ENCODE data around the gene STAG1.
"Not testable (repeated sequence)": the region's sequence is repeated elsewhere in the genome, so short reads cannot be mapped to it uniquely, and the experiment has no call there.

STAG1 gene

DNA sequence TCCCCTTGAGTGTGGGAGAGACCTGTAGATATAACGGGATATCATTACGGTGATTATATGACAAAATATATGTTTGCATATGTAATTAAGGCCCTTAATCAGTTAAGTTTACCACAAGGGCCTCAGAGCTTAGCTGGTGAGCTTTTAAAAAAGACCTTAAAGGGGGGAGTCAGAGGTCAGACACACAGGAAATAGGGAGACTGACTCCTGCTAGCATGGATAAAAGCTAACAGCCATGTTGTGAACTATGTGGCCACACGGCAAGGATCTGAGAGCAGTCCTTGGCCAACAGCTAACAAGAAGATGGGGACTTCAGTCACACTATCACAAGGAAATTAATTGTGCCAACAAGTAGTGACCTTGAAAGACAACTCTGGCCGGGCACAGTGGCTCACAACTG lies 3.1 kb downstream of the STAG1 start:
- no peak for DNase-seq (ENCODE audit: low read depth in 2 of 2, low spot score in 1 of 2)

- DNase-seq (ENCODE audit: low read depth in 2 of 2, low spot score in 1 of 2) = no peak
These were observed 6.3 kb downstream of the STAG1 start for GRCh38 chr3:136745916-136746315.

- DNase-seq (ENCODE audit: low read depth in 2 of 2, low spot score in 1 of 2) = no peak
These were observed 11.1 kb downstream of the STAG1 start for GRCh38 chr3:136741063-136741462.

GRCh38 chr3:136740351-136740958 lies 11.7 kb downstream of the STAG1 start:
- DNase-seq (ENCODE audit: low read depth in 2 of 2, low spot score in 1 of 2) = no peak

- not testable (repeated sequence) for DNase-seq (ENCODE audit: low read depth in 2 of 2, low spot score in 1 of 2)
These were observed 15.2 kb downstream of the STAG1 start for GRCh38 chr3:136736950-136737349.

DNA sequence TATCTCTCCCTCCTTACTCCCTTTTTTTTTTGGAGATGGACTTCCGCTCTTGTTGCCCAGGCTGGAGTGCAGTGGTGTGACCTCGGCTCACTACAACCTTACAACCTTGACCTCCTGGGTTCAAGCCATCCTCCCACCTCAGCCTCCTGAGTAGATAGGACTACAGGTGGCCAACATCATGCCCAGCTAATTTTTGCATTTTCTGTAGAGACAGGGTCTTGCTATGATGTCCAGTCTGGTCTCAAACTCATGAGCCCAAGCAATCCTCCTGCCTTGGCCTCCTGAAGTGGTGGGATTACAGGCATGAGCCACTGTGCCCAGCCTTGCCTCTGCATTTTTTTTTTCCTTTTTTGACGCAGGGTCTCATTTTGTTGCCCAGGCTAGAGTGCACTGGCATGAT lies 17.1 kb downstream of the STAG1 start:
- no peak for DNase-seq (ENCODE audit: low read depth in 2 of 2, low spot score in 1 of 2)

- no peak for DNase-seq (ENCODE audit: low read depth in 2 of 2, low spot score in 1 of 2)
These were observed 17.7 kb downstream of the STAG1 start for GRCh38 chr3:136734382-136735070.

GRCh38 chr3:136733317-136733833 lies 18.8 kb downstream of the STAG1 start:
- DNase-seq (ENCODE audit: low read depth in 2 of 2, low spot score in 1 of 2) = no peak

- DNase-seq (ENCODE audit: low read depth in 2 of 2, low spot score in 1 of 2) = no peak
These were observed 20.8 kb downstream of the STAG1 start for GRCh38 chr3:136731274-136731884.

GRCh38 chr3:136730595-136731273 lies 21.4 kb downstream of the STAG1 start:
- DNase-seq (ENCODE audit: low read depth in 2 of 2, low spot score in 1 of 2) = no peak

- DNase-seq (ENCODE audit: low read depth in 2 of 2, low spot score in 1 of 2) = no peak
These were observed 23.3 kb downstream of the STAG1 start for GRCh38 chr3:136728918-136729317.

DNA sequence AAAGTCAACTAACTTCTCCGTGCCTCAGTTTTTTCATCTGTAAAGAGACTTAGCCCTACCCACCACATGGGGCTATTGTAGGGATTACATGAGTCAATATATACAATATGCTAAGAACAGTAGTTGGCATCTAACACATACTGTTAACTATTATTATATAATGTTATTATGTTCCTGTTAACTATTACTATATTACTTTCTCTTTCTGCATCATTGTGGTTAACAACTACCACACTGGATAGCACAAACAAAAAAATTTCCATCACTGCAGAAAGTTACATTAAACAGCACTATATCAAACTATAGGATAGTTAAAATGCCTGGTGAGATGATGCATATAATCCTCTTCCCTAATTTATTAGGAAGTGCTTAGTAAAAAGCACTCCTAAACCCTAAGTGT lies 23.7 kb downstream of the STAG1 start:
- DNase-seq (ENCODE audit: low read depth in 2 of 2, low spot score in 1 of 2) = no peak

GRCh38 chr3:136725468-136725867 lies 26.7 kb downstream of the STAG1 start:
- DNase-seq (ENCODE audit: low read depth in 2 of 2, low spot score in 1 of 2) = no peak

- DNase-seq (ENCODE audit: low read depth in 2 of 2, low spot score in 1 of 2) = not testable (repeated sequence)
These were observed 29.3 kb downstream of the STAG1 start for GRCh38 chr3:136722916-136723315.

DNA sequence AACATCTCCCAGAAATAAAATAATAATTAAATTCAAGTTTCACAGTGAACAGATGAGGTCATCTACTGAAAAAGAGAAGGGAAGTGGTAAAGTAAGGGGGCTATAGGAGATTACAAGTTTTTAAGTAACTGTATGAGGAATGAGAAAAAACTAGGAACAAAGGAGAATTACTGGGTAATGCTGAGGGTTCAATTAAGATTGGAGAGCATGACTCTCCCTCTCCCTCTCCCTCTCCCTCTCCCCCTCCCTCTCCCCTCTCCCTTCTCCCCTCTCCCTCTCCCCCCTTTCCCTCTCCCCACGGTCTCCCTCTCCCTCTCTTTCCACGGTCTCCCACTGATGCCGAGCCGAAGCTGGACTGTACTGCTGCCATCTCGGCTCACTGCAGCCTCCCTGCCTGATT lies 29.8 kb downstream of the STAG1 start:
- DNase-seq (ENCODE audit: low read depth in 2 of 2, low spot score in 1 of 2) = not testable (repeated sequence)

DNA sequence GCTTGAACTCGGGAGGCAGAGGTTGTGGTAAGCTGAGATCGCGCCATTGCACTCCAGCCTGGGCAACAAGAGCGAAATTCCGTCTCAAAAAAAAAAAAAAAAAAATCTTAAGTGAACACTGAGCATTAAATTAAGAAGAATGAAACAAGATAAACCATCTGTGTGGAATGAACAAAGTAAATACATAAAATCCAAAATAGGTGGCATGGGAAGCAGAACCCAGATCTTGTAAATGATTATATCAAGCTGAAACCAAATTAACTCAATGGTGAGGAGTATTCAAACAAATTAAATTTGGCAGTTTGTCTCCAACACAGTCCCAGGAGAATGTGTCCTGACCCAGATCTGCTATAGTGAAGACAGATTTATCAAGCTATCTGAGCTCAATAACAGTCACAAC lies 32.1 kb downstream of the STAG1 start:
- DNase-seq (ENCODE audit: low read depth in 2 of 2, low spot score in 1 of 2) = no peak

- no peak for DNase-seq (ENCODE audit: low read depth in 2 of 2, low spot score in 1 of 2)
These were observed 35.5 kb downstream of the STAG1 start for GRCh38 chr3:136716629-136717028.

DNA sequence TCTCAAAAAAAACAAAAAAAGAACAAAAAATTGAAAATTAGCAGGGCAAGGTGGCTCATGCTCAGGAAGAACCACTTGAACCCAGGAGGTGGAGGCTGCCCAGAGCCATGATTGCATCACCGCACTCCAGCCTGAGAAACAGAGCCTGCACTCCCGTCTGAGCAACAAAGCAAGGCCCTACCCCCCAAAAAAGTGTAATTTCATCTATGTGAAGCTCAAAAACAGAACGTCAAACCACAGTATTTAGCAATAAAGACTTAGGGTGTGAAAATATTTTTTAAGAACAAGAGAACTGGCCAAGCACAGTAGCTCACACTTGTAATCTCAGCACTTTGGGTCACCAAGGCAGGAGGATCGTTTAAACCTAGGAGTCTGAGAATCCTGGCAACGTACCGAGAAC lies 38.2 kb downstream of the STAG1 start:
- no peak for DNase-seq (ENCODE audit: low read depth in 2 of 2, low spot score in 1 of 2)

DNA sequence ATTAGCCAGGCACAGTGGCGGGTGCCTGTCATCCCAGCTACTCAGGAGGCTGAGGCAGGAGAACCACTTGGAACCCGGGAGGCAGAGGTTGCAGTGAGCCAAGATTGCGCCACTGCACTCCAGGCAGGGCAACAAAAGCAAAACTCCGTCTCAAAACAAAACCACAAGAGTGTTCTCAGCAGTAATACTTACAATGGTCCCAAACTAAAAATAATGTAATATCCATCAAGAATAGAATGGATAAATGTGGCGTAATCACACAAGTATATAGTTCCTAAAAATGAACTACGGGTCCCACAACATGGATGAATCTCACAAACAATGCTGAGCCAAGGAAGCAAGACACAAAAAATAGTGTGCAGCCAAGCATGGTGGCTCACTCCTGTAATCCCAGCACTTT lies 39.2 kb downstream of the STAG1 start:
- no peak for DNase-seq (ENCODE audit: low read depth in 2 of 2, low spot score in 1 of 2)

- DNase-seq (ENCODE audit: low read depth in 2 of 2, low spot score in 1 of 2) = not testable (repeated sequence)
These were observed 40.3 kb downstream of the STAG1 start for GRCh38 chr3:136711888-136712287.

GRCh38 chr3:136711277-136711676 lies 40.9 kb downstream of the STAG1 start:
- no peak for DNase-seq (ENCODE audit: low read depth in 2 of 2, low spot score in 1 of 2)

GRCh38 chr3:136709775-136710174 lies 42.4 kb downstream of the STAG1 start:
- not testable (repeated sequence) for DNase-seq (ENCODE audit: low read depth in 2 of 2, low spot score in 1 of 2)

All from stimulated activated CD8-positive, alpha-beta memory T cell treated with anti-CD3 and anti-CD28 coated beads, Interleukin-4, amount 100 ng/mL, for 1 hour (primary cell).